SK-N-SH treated with all-trans-retinoic acid at 6 μM for 48 hours (cell line): Measurements from ENCODE around the gene CXXC5.

Source experiments
- ARNTL ChIP-seq: fragments of 450-650 bp; formaldehyde crosslinking; IDR thresholded peaks from 2 replicates; pipeline ENCODE4 v1.5.0; 2020; ENCODE audit warnings: low read depth, mild to moderate bottlenecking, moderate library complexity, borderline replicate concordance
- CSDC2 ChIP-seq: fragments of 250-450 bp; sonication (Bioruptor Pico); IDR thresholded peaks from 2 replicates; pipeline ENCODE4 v1.5.0; 2020; ENCODE audit warnings: mild to moderate bottlenecking, moderate library complexity
- GLIS3 ChIP-seq: fragments of 250-450 bp; sonication (Bioruptor Pico); IDR thresholded peaks from 2 replicates; pipeline ENCODE4 v1.5.0; 2020; ENCODE audit warnings: mild to moderate bottlenecking, moderate library complexity
- ISL1 ChIP-seq: fragments of 250-450 bp; sonication (Bioruptor Pico); IDR thresholded peaks from 2 replicates; pipeline ENCODE4 v2.1.2; 2022; ENCODE audit warnings: mild to moderate bottlenecking, moderate library complexity
- RARB ChIP-seq: fragments of 250-450 bp; sonication (Bioruptor Pico); IDR thresholded peaks from 2 replicates; pipeline ENCODE4 v1.8.0; 2021; ENCODE audit warnings: mild to moderate bottlenecking, moderate library complexity
- ZC3H10 ChIP-seq: fragments of 250-450 bp; sonication (Bioruptor Pico); IDR thresholded peaks from 2 replicates; pipeline ENCODE4 v1.5.1; 2021; ENCODE audit warnings: mild to moderate bottlenecking, moderate library complexity
- ZFP3 ChIP-seq: fragments of 250-450 bp; sonication (Bioruptor Pico); IDR thresholded peaks from 2 replicates; pipeline ENCODE4 v1.5.0; 2020; ENCODE audit warnings: mild to moderate bottlenecking, moderate library complexity
- ZNF565 ChIP-seq: fragments of 450-650 bp; formaldehyde crosslinking; conservative IDR thresholded peaks from 2 replicates; pipeline ENCODE4 v1.5.0; 2020; ENCODE audit warnings: low read depth, mild to moderate bottlenecking, moderate library complexity
- ZNF70 ChIP-seq: fragments of 450-650 bp; formaldehyde crosslinking; IDR thresholded peaks from 2 replicates; pipeline ENCODE4 v1.5.0; 2020; ENCODE audit warnings: mild to moderate bottlenecking, moderate library complexity
- TF ChIP-seq, protein P1 (sequence below): fragments of 250-450 bp; sonication (Bioruptor Pico); IDR thresholded peaks from 2 replicates; pipeline ENCODE4 v1.8.0; 2021; ENCODE audit warnings: low read depth, mild to moderate bottlenecking, moderate library complexity, borderline replicate concordance

- TF ChIP-seq ZFP3 (CRISPR knock-in tag) (no peak), CSDC2 (CRISPR knock-in tag) (no peak), ZNF70 (CRISPR knock-in tag) (no peak), ZC3H10 (no peak), GLIS3 (CRISPR knock-in tag) (no peak), RARB (CRISPR knock-in tag) (no peak), ARNTL (CRISPR knock-in tag) (no peak), ZNF565 (CRISPR knock-in tag) (no peak), ISL1 (CRISPR knock-in tag) (no peak)
- TF ChIP-seq, protein P1, sequence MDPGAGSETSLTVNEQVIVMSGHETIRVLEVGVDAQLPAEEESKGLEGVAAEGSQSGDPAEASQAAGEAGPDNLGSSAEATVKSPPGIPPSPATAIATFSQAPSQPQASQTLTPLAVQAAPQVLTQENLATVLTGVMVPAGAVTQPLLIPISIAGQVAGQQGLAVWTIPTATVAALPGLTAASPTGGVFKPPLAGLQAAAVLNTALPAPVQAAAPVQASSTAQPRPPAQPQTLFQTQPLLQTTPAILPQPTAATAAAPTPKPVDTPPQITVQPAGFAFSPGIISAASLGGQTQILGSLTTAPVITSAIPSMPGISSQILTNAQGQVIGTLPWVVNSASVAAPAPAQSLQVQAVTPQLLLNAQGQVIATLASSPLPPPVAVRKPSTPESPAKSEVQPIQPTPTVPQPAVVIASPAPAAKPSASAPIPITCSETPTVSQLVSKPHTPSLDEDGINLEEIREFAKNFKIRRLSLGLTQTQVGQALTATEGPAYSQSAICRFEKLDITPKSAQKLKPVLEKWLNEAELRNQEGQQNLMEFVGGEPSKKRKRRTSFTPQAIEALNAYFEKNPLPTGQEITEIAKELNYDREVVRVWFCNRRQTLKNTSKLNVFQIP (CRISPR knock-in tag) = no peak
These were observed at the start of gene CXXC5 for GRCh38 chr5:139648205-139649081.
